ENCODE results near the gene ZC3H4.
"Not testable (repeated sequence)": the region's sequence is repeated elsewhere in the genome, so short reads cannot be mapped to it uniquely, and the experiment has no call there.

The ZC3H4 gene

DNA sequence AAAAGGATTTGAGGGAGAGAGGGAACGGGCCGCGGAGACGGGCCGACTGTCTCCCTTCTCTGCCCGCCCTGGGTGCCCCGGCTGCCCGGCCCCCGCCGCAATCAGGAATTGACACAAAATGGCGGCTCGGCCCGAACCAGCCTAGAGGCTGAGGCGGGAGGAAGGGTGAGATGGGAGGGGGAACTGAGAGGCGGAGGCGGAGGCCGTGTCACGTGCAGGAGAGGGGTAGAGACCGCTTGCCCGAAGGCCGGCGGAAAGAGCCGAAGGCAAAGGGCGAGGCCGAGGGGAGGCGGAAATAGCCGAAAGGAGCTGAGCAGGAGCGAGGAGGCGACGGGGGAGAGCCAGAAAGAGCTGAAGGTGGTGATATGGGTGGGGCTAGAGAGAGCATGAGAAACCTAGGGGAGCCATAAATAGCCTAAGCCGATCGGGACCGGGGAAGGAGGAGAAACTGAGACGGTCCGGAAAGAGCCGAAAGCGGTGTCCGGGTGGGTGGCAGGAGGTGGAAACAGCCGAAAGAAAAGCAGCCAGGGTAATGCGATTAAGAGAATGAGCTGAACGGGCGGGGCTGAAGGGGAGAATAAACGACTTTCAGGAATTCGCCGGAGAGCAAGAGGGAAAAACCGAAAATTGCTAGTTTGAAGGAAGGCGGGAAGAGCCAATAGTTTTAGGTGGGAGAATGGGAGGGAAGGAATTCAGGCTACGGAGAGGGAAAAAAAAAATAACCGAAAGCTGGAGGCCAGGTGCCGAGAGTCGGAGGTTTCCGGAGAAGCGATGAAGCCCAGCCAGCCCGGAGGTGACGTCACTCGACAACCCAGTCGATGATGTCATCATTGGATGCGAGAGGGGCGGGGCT, at the start of gene ZC3H4:
Gene ZC3H4 (minus strand): TSS at position 780 of the 853 bp plus-strand sequence. CDS start 1,192 bp downstream, outside the sequence.
- intact Hi-C loops (cut with DNase I): loop anchor here (5.0 kb wide), 1 partner anchor 251 kb away; the partner anchor contains the start of gene ARHGAP35
- DNase-seq: peak; percentile 97 to 100 (median 99)

- intact Hi-C loops (cut with DNase I): no loop called here
- DNase-seq: no peak
Observed at GRCh38 chr19:47161876-47162489, 48.4 kb upstream of the ZC3H4 start.

GRCh38 chr19:47158879-47159503, 45.4 kb upstream of the ZC3H4 start:
- intact Hi-C loops (cut with DNase I): no loop called here

GRCh38 chr19:47158367-47158791, 44.8 kb upstream of the ZC3H4 start:
- intact Hi-C loops (cut with DNase I): no loop called here
- no peak for DNase-seq

More at GRCh38 chr19:47158879-47159503, 45.4 kb upstream of the ZC3H4 start:
- DNase-seq: no peak

DNA sequence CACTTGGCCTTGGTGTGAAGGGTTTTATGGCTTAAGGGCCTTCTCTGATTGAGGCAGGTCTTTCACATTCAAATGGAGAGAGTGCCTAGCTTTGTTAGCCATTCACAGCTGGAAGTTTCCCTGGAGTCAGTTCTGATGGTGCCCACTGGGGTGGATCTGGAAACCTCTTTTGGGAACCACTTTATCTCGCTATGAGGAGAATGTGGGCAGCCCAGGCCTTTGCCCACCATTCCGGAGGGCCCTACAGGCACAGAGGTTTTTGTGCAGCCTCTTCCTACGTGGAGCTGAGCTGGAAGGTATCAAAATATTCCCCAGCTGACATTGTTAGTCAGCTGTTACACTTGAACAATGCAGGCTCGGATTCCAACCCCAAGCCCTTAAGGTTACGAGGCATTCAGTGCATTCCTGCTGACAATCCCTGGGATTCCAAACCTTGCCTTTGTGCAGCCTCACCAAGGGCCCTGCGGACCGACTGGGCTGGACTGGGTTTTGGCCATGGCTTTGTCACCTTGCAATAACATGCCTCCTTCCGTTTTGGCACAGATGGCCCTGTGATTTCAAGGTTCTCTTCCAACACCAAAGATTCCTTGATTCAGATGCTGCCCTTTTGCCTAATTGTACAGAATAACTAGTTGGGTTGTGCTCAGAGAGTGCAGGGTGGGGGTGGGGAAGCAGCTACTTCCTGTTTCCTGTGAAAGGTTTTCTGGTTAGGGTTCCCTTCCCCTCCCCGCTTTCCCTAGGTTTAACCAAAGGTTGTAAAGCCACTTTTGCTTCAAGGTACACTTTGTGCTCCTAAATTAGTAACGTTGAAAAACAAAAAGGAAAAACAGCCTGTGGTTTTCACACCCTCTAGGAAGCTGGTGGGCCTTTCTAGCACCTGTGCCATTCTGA, 44.1 kb upstream of the ZC3H4 start:
- intact Hi-C loops (cut with DNase I): no loop called here
- no peak for DNase-seq

DNA sequence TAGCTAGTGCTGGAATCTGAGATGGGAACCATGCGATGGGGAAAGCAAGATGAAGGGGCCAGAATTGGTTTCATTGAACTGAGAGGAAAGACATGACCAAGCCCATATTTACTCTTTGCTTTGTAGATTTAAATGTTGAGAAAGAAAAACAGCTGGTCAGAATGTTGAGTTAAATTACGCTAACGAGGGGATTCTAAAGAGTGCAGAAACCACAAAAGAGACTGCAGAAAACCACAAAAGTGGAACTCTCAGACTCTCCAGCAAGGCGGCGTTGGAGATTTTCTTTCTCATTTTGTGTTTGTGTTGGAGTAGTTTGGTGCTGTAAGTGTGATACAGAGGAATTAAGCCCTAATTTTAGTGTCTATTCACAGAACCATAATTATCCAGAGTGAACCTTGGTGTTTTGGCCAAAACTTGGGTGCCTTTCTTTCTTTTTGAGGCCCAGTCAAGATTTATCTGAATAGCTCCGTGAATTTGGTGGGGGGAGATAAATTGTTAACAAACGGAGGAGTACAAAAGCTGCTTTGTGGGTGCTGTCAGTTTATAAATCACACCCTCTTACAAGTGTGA, 43.4 kb upstream of the ZC3H4 start:
- DNase-seq: no peak
- intact Hi-C loops (cut with DNase I): no loop called here

DNA sequence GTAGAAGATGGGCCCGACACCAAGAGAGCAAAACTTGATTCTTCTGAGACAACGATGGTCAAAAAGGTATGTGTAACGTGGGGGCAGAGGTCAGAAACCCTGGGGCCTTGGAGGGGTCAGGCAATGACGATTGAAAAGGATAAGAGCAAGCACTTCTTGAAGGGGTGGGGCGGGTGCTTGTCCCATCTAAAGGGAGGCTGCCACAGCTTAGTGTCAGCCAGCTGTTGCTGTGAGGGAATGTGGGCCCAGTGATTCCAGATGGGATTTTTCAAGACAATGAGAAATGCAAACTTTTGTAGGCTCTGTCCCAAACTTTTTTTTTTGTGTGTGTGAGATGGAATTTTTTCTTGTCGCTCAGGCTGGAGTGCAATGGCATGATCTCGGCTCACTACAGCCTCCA, 41.6 kb upstream of the ZC3H4 start:
- DNase-seq: no peak
- intact Hi-C loops (cut with DNase I): no loop called here

DNA sequence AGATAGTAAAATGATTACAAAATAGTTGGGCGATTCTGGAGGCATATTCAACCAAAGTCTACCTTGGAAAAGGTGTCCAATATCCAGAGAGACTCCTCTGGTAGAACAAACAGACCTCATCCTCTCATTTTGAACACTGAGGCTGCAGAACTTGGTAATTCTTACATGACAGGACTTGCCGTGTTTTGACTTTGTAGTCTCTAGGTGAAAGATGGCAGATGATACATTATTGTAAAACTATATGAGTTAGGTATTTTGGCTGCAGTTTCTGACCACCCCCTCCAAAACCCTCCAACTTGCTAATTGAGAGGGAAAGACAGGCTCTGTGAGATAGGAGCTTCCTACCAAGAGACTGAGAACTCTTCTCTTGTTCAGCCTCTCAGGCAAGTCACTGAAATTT, 39.7 kb upstream of the ZC3H4 start:
- no peak for DNase-seq
- intact Hi-C loops (cut with DNase I): no loop called here

- peak in 1 of 10 donors; percentile 5 for DNase-seq
- intact Hi-C loops (cut with DNase I): no loop called here
Observed at GRCh38 chr19:47152632-47153031, 39.1 kb upstream of the ZC3H4 start.

DNA sequence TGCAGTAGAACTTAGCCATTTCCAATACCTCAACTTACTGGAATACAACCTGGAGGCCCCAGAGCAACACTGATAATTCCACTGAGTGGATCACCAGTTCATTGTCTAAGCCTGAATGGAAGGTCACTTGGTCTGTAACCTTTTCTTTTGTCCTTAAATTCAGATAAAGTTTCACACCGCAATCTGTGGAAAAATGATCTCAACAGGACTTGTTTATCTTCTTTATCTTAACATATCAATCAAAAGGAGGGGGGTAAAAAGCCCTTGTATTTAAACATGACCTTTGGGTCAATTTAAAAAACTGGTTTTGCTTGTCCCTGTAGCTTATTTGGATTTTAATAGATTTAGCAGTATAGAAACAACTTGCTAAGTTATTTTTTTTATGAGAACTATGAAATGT, 38.6 kb upstream of the ZC3H4 start:
- peak in 1 of 10 donors; percentile 1 for DNase-seq
- intact Hi-C loops (cut with DNase I): no loop called here

DNA sequence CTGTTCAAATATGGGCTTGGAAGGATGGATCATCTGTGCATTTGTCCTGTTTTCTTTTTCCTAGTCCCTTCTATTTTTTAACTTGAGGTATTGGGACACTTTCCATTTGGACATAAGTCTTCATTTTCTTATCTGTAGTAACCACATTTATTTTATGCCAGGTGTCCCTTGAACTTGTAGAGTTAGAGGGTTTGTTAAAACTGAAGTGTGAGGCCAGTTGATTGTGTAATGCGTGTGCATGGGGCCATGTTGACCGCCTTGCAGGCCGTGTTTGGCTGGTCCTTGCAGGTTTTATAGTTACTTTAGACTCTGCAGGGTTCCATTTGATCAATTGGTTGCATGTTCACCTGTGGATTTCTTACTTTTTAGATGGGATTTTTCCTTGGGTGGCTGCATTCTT, 38.1 kb upstream of the ZC3H4 start:
- peak in 1 of 10 donors; percentile 8 for DNase-seq
- intact Hi-C loops (cut with DNase I): no loop called here

- DNase-seq: no peak
- intact Hi-C loops (cut with DNase I): no loop called here
Observed at GRCh38 chr19:47146920-47147319, 33.3 kb upstream of the ZC3H4 start.

DNA sequence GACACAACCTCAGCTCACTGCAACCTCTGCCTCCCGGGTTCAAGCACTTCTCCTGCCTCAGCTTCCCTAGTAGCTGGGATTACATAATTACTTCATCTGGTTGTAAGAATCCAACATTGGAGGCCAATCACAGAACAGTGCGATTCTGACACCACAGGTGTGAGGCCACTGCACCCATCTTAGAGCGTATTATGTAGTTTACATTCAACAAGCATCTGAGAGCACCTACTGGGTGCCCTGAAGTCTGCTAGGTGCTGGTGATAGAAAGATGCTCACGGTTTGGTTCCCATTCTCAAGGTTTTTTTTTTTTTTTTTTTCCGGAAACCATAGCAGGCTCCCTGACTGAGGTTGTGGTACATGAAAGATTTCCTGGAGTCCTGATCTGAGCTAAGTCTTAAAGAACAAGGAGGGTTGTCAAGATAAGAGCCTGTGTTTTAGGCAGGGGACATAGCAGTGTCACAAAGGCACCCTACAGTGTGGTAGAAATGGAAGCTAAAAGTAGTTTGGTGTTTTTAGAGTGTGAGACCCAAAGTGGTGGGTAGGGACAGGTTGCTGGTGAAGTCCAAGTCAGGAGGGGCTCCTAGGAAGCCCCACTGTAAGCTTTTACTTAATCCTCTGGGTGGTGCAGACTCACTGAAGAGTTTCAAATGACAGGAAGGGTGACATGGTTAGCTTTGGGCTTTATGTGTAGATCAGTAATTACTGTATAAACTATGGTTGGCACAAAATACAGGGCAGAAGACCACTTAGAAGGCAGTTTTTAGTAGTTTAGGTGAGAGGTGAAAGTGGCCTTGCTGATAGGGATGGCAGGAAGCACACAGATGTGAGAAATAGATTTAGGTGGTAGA, 32.3 kb upstream of the ZC3H4 start:
- intact Hi-C loops (cut with DNase I): no loop called here
- DNase-seq: peak in 1 of 10 donors; percentile 2

DNA sequence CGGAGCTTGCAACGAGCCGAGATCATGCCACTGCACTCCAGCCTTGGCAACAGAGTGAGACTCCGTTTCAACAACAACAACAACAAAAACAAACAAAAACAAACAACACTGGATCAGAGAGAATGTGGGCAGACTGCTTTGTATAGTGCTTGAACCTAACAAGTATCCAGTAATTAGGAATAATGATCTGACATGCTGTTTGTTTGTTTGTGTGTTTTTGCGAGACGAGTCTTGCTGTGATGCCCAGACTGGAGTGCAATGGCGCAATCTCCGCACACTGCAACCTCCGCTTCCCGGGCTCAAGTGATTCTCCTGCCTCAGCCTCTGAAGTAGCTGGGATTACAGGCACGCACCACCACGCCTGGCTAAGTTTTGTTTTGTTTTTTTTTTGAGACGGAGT, 31.1 kb upstream of the ZC3H4 start:
- peak in 1 of 10 donors; percentile 38 for DNase-seq
- intact Hi-C loops (cut with DNase I): no loop called here

- DNase-seq: peak in 1 of 10 donors; percentile 45
Observed at GRCh38 chr19:47143322-47144073, 29.9 kb upstream of the ZC3H4 start.

DNA sequence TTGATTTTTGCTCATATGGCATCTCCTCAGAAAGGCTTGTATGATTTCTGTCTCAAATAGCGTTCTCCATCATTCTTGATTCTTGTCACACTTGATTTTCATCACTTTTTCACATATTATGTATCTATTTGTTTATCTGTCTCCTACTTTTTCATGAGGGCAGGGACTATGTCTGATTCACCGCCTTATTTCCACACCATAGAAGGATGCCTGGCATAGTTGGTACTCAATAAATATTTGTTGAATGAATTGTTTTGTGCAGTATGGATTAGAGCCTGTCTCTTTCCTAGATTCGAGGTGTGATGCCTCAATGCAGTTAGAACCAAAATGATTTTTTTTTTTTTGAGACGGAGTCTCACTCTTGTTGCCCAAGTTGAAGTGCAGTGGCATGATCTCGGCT, 29.2 kb upstream of the ZC3H4 start:
- intact Hi-C loops (cut with DNase I): no loop called here
- DNase-seq: no peak

More at GRCh38 chr19:47143322-47144073, 29.9 kb upstream of the ZC3H4 start:
- intact Hi-C loops (cut with DNase I): no loop called here

DNA sequence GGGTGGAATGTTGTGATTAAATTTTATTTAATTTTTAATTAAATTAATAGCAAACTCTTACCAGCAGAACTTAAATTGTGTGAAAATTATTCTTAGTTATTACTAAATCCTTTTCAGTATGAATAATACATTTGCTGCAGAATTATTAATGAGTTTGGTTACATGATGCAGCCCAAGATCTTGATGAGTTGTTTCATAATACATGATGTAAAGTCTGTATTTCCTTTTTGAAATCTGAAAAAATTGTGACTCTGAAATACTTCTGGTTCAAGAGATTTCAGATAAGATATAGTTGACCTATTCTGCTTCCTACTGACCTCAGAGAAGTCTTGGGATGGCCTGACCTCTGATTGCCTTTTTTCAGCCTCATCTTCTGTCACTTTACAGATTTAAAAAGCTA, 28.1 kb upstream of the ZC3H4 start:
- no peak for DNase-seq
- intact Hi-C loops (cut with DNase I): no loop called here

DNA sequence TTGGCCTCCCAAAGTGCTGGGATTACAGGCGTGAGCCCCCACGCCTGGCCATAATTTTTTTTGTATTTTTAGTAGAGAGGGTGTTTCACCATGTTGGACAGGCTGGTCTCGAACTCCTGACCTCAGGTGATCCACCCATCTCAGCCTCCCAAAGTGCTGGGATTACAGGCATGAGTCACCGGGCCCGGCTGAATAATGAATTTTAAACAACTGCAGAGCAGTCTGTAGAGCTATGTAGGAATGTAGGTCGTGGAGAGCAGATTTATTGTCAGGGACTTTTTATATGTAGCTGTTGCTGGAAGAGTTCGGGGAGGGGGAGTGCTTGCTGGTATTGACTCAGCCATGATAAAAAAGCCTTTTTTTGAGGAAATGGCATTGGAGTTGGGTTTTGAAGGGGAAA, 27.7 kb upstream of the ZC3H4 start:
- DNase-seq: peak in 1 of 10 donors; percentile 51

More for the DNA sequence above, 27.7 kb upstream of the ZC3H4 start:
- intact Hi-C loops (cut with DNase I): not testable (repeated sequence)
